ENCODE data around the gene RTL1.

RTL1 gene

GRCh38 chr14:100893760-100894159 lies 9.8 kb downstream of the RTL1 start:
- no peak for TF ChIP-seq CTCF (IDR thresholded peaks at IDR 0.05; ENCODE audit: borderline replicate concordance, control extremely low read depth, extremely low read depth, insufficient read depth, missing control alignments)
- in situ Hi-C loops (cut with MboI; ENCODE audit: low sequenced_read_pairs, unreplicated experiment) = no loop called here
- DNase-seq (ENCODE audit: low spot score) = no peak

- no peak for DNase-seq (ENCODE audit: low spot score)
- in situ Hi-C loops (cut with MboI; ENCODE audit: low sequenced_read_pairs, unreplicated experiment) = no loop called here
- no peak for TF ChIP-seq CTCF (IDR thresholded peaks at IDR 0.05; ENCODE audit: borderline replicate concordance, control extremely low read depth, extremely low read depth, insufficient read depth, missing control alignments)
Measured at GRCh38 chr14:100893228-100893601, 10.3 kb downstream of the RTL1 start.

- no peak for TF ChIP-seq CTCF (IDR thresholded peaks at IDR 0.05; ENCODE audit: borderline replicate concordance, control extremely low read depth, extremely low read depth, insufficient read depth, missing control alignments)
- no peak for DNase-seq (ENCODE audit: low spot score)
- in situ Hi-C loops (cut with MboI; ENCODE audit: low sequenced_read_pairs, unreplicated experiment) = no loop called here
Measured at GRCh38 chr14:100892496-100893227, 10.9 kb downstream of the RTL1 start.

- no peak for TF ChIP-seq CTCF (IDR thresholded peaks at IDR 0.05; ENCODE audit: borderline replicate concordance, control extremely low read depth, extremely low read depth, insufficient read depth, missing control alignments)
- DNase-seq (ENCODE audit: low spot score) = no peak
- in situ Hi-C loops (cut with MboI; ENCODE audit: low sequenced_read_pairs, unreplicated experiment) = no loop called here
Measured at GRCh38 chr14:100891501-100892445, 11.7 kb downstream of the RTL1 start.

GRCh38 chr14:100891051-100891450 lies 12.5 kb downstream of the RTL1 start:
- in situ Hi-C loops (cut with MboI; ENCODE audit: low sequenced_read_pairs, unreplicated experiment) = no loop called here
- no peak for DNase-seq (ENCODE audit: low spot score)
- TF ChIP-seq CTCF (IDR thresholded peaks at IDR 0.05; ENCODE audit: borderline replicate concordance, control extremely low read depth, extremely low read depth, insufficient read depth, missing control alignments) = no peak

- no peak for DNase-seq (ENCODE audit: low spot score)
- in situ Hi-C loops (cut with MboI; ENCODE audit: low sequenced_read_pairs, unreplicated experiment) = no loop called here
- TF ChIP-seq CTCF (IDR thresholded peaks at IDR 0.05; ENCODE audit: borderline replicate concordance, control extremely low read depth, extremely low read depth, insufficient read depth, missing control alignments) = no peak
Measured at GRCh38 chr14:100890061-100890850, 13.3 kb downstream of the RTL1 start.
